Neutrophil (primary cell): ENCODE measurements around the gene BORCS5.
A peak's percentile ranks its signal among the peaks of the same experiment; 100 is the strongest.

Source experiments
- H3K27ac ChIP-seq: fragments of 200-600 bp; sonication (generic); 2 replicates; pipeline ENCODE4 v1.5.1; 2016; ENCODE audit warnings: mild to moderate bottlenecking, moderate library complexity
- H3K27me3 ChIP-seq: fragments of 200-600 bp; sonication (generic); 2 replicates; pipeline ENCODE4 v1.6.0; 2016; ENCODE audit warnings: mild to moderate bottlenecking
- H3K36me3 ChIP-seq: fragments of 200-600 bp; sonication (generic); 2 replicates; pipeline ENCODE4 v1.5.1; 2017
- H3K4me1 ChIP-seq, 2 experiments: fragments of 200-600 bp in 1 of 2; sonication (generic) in 1 of 2; 1 replicate in 1 of 2; 2 replicates in 1 of 2; pipeline versions ENCODE4 v1.5.1 to v1.6.1; 2013 to 2016; ENCODE audit warnings: low read depth in 1 of 2, low read length in 1 of 2, mild to moderate bottlenecking in 1 of 2, moderate library complexity in 1 of 2; ENCODE audit not compliant: control insufficient read depth in 1 of 2, insufficient read depth in 1 of 2
- H3K4me3 ChIP-seq, 2 experiments: fragments of 200-600 bp in 1 of 2; sonication (generic) in 1 of 2; 1 replicate in 1 of 2; 2 replicates in 1 of 2; pipeline ENCODE4 v1.5.1; 2013 to 2016; ENCODE audit warnings: low read depth in 1 of 2, low read length in 1 of 2, mild to moderate bottlenecking in 1 of 2, moderate library complexity in 1 of 2
- H3K9me3 ChIP-seq: fragments of 200-600 bp; sonication (generic); 2 replicates; pipeline ENCODE4 v1.5.1; 2016
- TF ChIP-seq, protein P1 (sequence below): fragments of 200-600 bp; sonication (generic); IDR thresholded peaks from 2 replicates; pipeline ENCODE4 v1.5.1; 2016; ENCODE audit warnings: antibody characterized with exemption

The BORCS5 gene

GRCh38 chr12:12379831-12380730 is 23.2 kb downstream of the BORCS5 start:
- H3K4me1 ChIP-seq, result peaks cover 36% of the 10 kb centered on the region in 2 experiments
- H3K9me3 ChIP-seq, result no peaks in the 10 kb centered on the region
- H3K27me3 ChIP-seq, result no peaks in the 10 kb centered on the region
- peak overlapping the region; percentile 80 for H3K27ac ChIP-seq
- TF ChIP-seq, protein P1, sequence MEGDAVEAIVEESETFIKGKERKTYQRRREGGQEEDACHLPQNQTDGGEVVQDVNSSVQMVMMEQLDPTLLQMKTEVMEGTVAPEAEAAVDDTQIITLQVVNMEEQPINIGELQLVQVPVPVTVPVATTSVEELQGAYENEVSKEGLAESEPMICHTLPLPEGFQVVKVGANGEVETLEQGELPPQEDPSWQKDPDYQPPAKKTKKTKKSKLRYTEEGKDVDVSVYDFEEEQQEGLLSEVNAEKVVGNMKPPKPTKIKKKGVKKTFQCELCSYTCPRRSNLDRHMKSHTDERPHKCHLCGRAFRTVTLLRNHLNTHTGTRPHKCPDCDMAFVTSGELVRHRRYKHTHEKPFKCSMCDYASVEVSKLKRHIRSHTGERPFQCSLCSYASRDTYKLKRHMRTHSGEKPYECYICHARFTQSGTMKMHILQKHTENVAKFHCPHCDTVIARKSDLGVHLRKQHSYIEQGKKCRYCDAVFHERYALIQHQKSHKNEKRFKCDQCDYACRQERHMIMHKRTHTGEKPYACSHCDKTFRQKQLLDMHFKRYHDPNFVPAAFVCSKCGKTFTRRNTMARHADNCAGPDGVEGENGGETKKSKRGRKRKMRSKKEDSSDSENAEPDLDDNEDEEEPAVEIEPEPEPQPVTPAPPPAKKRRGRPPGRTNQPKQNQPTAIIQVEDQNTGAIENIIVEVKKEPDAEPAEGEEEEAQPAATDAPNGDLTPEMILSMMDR, result no peak
- no peak overlapping the region for H3K4me3 ChIP-seq
- H3K36me3 ChIP-seq, result no peaks in the 10 kb centered on the region

GRCh38 chr12:12380949-12381593 is 24.2 kb downstream of the BORCS5 start:
- H3K4me3 ChIP-seq, result no peak overlapping the region
- TF ChIP-seq, protein P1, result no peak
- no peak overlapping the region for H3K27ac ChIP-seq
- H3K9me3 ChIP-seq, result no peaks in the 10 kb centered on the region
- H3K4me1 ChIP-seq, result peaks cover 41 to 43% of the 10 kb centered on the region in 2 experiments
- H3K36me3 ChIP-seq, result no peaks in the 10 kb centered on the region
- no peaks in the 10 kb centered on the region for H3K27me3 ChIP-seq

- Histone ChIP-seq H3K27me3 (no peaks in the 10 kb centered on the region), H3K4me3 (no peak overlapping the region), H3K9me3 (no peaks in the 10 kb centered on the region), H3K4me1 (peaks cover 41 to 43% of the 10 kb centered on the region in 2 experiments), H3K36me3 (no peaks in the 10 kb centered on the region), H3K27ac (no peak overlapping the region)
- TF ChIP-seq, protein P1, result no peak
Measured at GRCh38 chr12:12381982-12382381, 25.1 kb downstream of the BORCS5 start.

DNA sequence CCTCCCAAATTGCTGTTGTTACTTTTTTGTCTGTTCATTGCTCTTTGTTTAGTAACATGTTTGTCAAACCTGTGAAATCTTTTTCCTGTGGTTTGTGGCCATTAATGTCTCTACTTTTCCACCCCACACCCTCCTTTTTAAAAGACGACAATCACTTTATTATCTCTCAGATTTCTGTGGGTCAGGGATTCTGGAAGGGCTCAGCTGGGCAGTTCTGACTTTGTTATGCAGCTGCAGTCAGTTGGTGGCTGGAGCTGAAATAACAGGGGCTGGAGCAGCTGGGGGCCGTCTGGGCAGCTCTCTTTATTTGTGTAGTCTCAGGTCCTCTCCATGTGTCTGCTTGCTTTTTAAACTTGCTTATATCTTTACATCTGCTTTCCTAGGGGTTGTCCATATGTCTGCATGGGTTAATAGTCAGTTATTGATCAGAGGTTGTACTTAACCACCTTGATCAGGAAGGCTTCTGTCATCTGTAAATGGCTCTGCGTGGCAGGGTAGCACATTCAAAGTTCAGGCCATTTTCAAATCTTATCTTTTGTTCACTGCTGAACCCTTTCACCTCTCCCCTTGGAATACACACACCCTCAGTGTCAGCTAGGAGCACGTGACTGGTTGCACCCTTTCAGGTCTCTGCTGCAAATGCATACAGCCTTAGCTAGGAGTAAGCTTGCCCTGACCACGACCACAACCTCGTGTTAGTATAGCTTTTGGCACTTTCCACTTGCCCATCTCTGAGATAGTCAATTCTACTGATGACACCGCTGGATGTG is 27.9 kb downstream of the BORCS5 start:
- Histone ChIP-seq H3K27me3 (no peaks in the 10 kb centered on the region), H3K36me3 (peaks cover 4% of the 10 kb centered on the region), H3K4me1 (peaks cover 34 to 35% of the 10 kb centered on the region in 2 experiments), H3K4me3 (no peak overlapping the region), H3K9me3 (no peaks in the 10 kb centered on the region), H3K27ac (peak overlapping the region; percentile 62)
- TF ChIP-seq, protein P1, result no peak

GRCh38 chr12:12387501-12387900 is 30.6 kb downstream of the BORCS5 start:
- Histone ChIP-seq H3K36me3 (peaks cover 4% of the 10 kb centered on the region), H3K27ac (no peak overlapping the region), H3K9me3 (no peaks in the 10 kb centered on the region), H3K4me1 (peaks cover 26% of the 10 kb centered on the region in 2 experiments), H3K27me3 (no peaks in the 10 kb centered on the region), H3K4me3 (no peak overlapping the region)
- TF ChIP-seq, protein P1, result no peak
